Loucy (cell line): ENCODE measurements around the gene ZNF665.

Experiments used
- EZH2phosphoT487 ChIP-seq: fragments of 200-600 bp; IDR thresholded peaks from 2 replicates; pipeline ENCODE4 v1.6.1; 2018; ENCODE audit warnings: antibody characterized with exemption, mild to moderate bottlenecking, moderate library complexity, borderline replicate concordance
- TF ChIP-seq, protein P1 (sequence below): fragments of 200-600 bp; sonication (generic); conservative IDR thresholded peaks from 2 replicates; pipeline ENCODE4 v1.5.1; 2014; ENCODE audit warnings: mild to moderate bottlenecking, antibody characterized with exemption, low read length

DNA sequence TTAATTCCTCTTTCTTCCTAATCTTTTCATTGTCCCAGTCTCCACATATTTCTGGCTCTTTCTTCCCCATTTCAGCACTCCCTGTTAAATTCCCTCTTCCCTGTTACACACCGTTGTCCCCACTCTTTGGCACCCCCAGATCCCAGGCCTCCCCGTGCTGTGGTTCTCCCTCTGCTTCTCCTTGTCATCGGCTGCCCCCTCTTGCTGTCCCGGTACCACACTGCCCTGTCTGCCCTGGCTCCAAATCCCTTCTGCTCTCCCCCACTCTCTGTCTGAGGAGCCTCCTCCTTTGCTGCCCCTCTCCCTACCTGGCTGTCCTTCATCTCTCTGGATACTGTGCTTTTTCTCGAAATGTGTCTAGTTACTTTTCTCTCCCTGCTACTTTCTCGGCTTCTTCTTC, 61.4 kb downstream of the ZNF665 start:
- TF ChIP-seq EZH2phosphoT487, result no peak
- TF ChIP-seq, protein P1, sequence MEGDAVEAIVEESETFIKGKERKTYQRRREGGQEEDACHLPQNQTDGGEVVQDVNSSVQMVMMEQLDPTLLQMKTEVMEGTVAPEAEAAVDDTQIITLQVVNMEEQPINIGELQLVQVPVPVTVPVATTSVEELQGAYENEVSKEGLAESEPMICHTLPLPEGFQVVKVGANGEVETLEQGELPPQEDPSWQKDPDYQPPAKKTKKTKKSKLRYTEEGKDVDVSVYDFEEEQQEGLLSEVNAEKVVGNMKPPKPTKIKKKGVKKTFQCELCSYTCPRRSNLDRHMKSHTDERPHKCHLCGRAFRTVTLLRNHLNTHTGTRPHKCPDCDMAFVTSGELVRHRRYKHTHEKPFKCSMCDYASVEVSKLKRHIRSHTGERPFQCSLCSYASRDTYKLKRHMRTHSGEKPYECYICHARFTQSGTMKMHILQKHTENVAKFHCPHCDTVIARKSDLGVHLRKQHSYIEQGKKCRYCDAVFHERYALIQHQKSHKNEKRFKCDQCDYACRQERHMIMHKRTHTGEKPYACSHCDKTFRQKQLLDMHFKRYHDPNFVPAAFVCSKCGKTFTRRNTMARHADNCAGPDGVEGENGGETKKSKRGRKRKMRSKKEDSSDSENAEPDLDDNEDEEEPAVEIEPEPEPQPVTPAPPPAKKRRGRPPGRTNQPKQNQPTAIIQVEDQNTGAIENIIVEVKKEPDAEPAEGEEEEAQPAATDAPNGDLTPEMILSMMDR, result no peak
